ENCODE results near the gene POU2AF1. TPM values are rescaled to one million over a fixed set of nuclear protein-coding genes. Genes with fewer than 3 reads are reported as not detected.

Gene POU2AF1
- total and polyA plus RNA-seq, 4 donors: 0.21 to 2.0 (median 0.83) TPM

DNA sequence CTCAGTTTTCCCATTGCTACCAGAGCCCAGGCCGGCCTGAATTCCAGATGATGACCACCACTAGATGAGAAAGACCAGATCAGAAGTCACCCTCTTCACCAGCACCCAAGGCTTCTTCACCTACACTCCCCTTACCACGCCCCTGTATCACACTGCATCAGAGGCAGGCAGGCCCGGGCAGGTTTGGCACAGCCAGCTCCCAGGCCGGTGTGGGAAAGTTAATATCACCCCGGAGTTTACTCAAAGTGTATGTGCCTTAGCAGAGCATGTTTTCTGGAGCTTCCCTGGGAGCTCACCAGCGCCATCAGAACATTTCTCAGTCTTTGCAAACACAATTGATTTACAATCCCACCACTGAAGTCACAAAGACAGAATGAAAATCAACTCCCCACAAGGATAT lies 47.5 kb upstream of the POU2AF1 start:
- 79% methylated on average over 6 of the region's 6 CpGs for WGBS
- DNase-seq (ENCODE audit: low spot score): no peak
- peaks cover 0 to 7% (median 0%) of the 10 kb centered on the region in 4 donors for H3K4me1 ChIP-seq (ENCODE audit: control insufficient read depth in 4 of 4, insufficient read depth in 4 of 4, low read length in 3 of 4)

GRCh38 chr11:111423250-111423615 lies 44.2 kb upstream of the POU2AF1 start:
- 71% methylated on average over 1 of the region's 1 CpG for WGBS
- no peak overlapping the region for H3K9ac ChIP-seq (ENCODE audit: low read depth in 1 of 2, low read length in 2 of 2)
- no peak for DNase-seq (ENCODE audit: low spot score)
- no peak for TF ChIP-seq HNF4A (conservative IDR thresholded peaks at IDR 0.05)
- no peak for TF ChIP-seq GABPA (IDR thresholded peaks at IDR 0.05 in 1 of 2, conservative IDR thresholded peaks at IDR 0.05 in 1 of 2)
- TF ChIP-seq, protein P1, sequence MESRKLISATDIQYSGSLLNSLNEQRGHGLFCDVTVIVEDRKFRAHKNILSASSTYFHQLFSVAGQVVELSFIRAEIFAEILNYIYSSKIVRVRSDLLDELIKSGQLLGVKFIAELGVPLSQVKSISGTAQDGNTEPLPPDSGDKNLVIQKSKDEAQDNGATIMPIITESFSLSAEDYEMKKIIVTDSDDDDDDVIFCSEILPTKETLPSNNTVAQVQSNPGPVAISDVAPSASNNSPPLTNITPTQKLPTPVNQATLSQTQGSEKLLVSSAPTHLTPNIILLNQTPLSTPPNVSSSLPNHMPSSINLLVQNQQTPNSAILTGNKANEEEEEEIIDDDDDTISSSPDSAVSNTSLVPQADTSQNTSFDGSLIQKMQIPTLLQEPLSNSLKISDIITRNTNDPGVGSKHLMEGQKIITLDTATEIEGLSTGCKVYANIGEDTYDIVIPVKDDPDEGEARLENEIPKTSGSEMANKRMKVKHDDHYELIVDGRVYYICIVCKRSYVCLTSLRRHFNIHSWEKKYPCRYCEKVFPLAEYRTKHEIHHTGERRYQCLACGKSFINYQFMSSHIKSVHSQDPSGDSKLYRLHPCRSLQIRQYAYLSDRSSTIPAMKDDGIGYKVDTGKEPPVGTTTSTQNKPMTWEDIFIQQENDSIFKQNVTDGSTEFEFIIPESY (IDR thresholded peaks at IDR 0.05): no peak
- no peak for TF ChIP-seq FOXA1 (IDR thresholded peaks at IDR 0.05)
- TF ChIP-seq TAF1 (conservative IDR thresholded peaks at IDR 0.05): no peak
- no peak for TF ChIP-seq CTCF (IDR thresholded peaks at IDR 0.05; ENCODE audit: low read depth, low read length, missing input control)
- TF ChIP-seq, protein P2, sequence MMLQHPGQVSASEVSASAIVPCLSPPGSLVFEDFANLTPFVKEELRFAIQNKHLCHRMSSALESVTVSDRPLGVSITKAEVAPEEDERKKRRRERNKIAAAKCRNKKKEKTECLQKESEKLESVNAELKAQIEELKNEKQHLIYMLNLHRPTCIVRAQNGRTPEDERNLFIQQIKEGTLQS (IDR thresholded peaks at IDR 0.05): no peak
- TF ChIP-seq FOXA2 (IDR thresholded peaks at IDR 0.05): no peak

More for the DNA sequence above, 47.5 kb upstream of the POU2AF1 start:
- Histone ChIP-seq H3K9ac (ENCODE audit: low read depth in 1 of 2, low read length in 2 of 2) (no peak overlapping the region), H3K4me3 (ENCODE audit: low read depth in 1 of 3, low read length in 3 of 3) (no peak overlapping the region), H3K36me3 (ENCODE audit: control insufficient read depth in 4 of 4, insufficient read depth in 3 of 4, low read depth in 1 of 4, low read length in 3 of 4) (no peaks in the 10 kb centered on the region), H3K27me3 (ENCODE audit: control insufficient read depth in 4 of 4, insufficient read depth in 4 of 4, low read length in 3 of 4) (no peaks in the 10 kb centered on the region), H3K9me3 (ENCODE audit: control insufficient read depth in 4 of 4, low read length in 3 of 4) (no peaks in the 10 kb centered on the region), H3K27ac (ENCODE audit: low read depth in 1 of 2, low read length in 2 of 2) (no peak overlapping the region)
- no peak for TF ChIP-seq HNF4G (IDR thresholded peaks at IDR 0.05)
- TF ChIP-seq NR2F2 (IDR thresholded peaks at IDR 0.05): no peak
- TF ChIP-seq HNF4A (conservative IDR thresholded peaks at IDR 0.05): no peak
- TF ChIP-seq JUND (IDR thresholded peaks at IDR 0.05): no peak
- TF ChIP-seq REST (IDR thresholded peaks at IDR 0.05): no peak
- TF ChIP-seq, protein P2 (IDR thresholded peaks at IDR 0.05): no peak
- TF ChIP-seq FOXA1 (IDR thresholded peaks at IDR 0.05): no peak
- TF ChIP-seq, protein P3, sequence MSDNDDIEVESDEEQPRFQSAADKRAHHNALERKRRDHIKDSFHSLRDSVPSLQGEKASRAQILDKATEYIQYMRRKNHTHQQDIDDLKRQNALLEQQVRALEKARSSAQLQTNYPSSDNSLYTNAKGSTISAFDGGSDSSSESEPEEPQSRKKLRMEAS (IDR thresholded peaks at IDR 0.05): no peak
- TF ChIP-seq CTCF (IDR thresholded peaks at IDR 0.05; ENCODE audit: low read depth, low read length, missing input control): no peak
- no peak for TF ChIP-seq YY1 (IDR thresholded peaks at IDR 0.05)
- no peak for TF ChIP-seq RAD21 (IDR thresholded peaks at IDR 0.05)

More at GRCh38 chr11:111423250-111423615, 44.2 kb upstream of the POU2AF1 start:
- Histone ChIP-seq H3K9me3 (ENCODE audit: control insufficient read depth in 4 of 4, low read length in 3 of 4) (no peaks in the 10 kb centered on the region), H3K4me1 (ENCODE audit: control insufficient read depth in 4 of 4, insufficient read depth in 4 of 4, low read length in 3 of 4) (peaks cover 3 to 20% (median 8%) of the 10 kb centered on the region in 4 donors), H3K27me3 (ENCODE audit: control insufficient read depth in 4 of 4, insufficient read depth in 4 of 4, low read length in 3 of 4) (no peaks in the 10 kb centered on the region), H3K27ac (ENCODE audit: low read depth in 1 of 2, low read length in 2 of 2) (no peak overlapping the region), H3K36me3 (ENCODE audit: control insufficient read depth in 4 of 4, insufficient read depth in 3 of 4, low read depth in 1 of 4, low read length in 3 of 4) (no peaks in the 10 kb centered on the region), H3K4me3 (ENCODE audit: low read depth in 1 of 3, low read length in 3 of 3) (no peak overlapping the region)

Measured in liver (tissue), 9 donors.